Vagina (tissue), 2 donors: ENCODE data around the gene DEF6.

ENCODE experiments used
- CTCF ChIP-seq, 3 experiments: fragments of 450-650 bp in 2 of 3; fragments of 200-600 bp in 1 of 3; sonication (generic) in 1 of 3; IDR thresholded peaks; one replicate each; pipeline ENCODE4 v1.5.1; 2017 to 2019; ENCODE audit warnings: antibody characterized with exemption in 3 of 3, mild to moderate bottlenecking in 2 of 3, moderate library complexity in 2 of 3
- POLR2A ChIP-seq, 2 donors: fragments of 450-650 bp; IDR thresholded peaks; one replicate each; pipeline ENCODE4 v1.6.1; 2017; ENCODE audit warnings: antibody characterized with exemption in 2 of 2, mild to moderate bottlenecking in 2 of 2, moderate library complexity in 2 of 2
- POLR2AphosphoS5 ChIP-seq, 2 donors: sonication (generic); formaldehyde crosslinking; IDR thresholded peaks; one replicate each; pipeline ENCODE4 v1.9.0; 2017; ENCODE audit warnings: antibody characterized with exemption in 2 of 2, mild to moderate bottlenecking in 2 of 2, low read depth in 1 of 2; ENCODE audit not compliant: insufficient read depth in 1 of 2

DNA sequence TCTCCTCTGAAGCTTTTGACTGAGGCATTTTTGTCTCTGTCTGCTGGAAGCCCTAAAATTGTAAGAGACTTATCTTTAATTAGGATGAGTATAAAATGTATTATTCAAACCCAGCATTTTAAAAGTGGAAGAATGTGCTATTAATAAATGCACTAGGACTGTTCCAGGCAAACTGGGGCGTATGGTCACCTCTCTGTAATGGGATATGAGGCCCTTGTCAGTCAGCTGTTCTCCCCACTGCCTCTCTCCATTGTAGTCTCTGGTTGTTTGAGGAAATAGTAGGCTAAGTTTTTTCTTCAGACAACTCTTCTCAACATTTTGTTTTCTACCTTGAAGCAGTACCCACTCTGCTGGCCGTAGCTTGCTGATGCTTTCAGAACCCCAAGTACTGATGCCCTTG is 14.3 kb upstream of the DEF6 start:
- TF ChIP-seq POLR2A (IDR thresholded peaks at IDR 0.05) (no peak), CTCF (IDR thresholded peaks at IDR 0.05) (no peak), POLR2AphosphoS5 (IDR thresholded peaks at IDR 0.05; ENCODE audit: insufficient read depth in 1 of 2, low read depth in 1 of 2) (no peak)
